ENCODE data around the gene ATG16L2. TPM values are rescaled to one million over a fixed set of nuclear protein-coding genes. Genes with fewer than 3 reads are reported as not detected.
A peak's percentile ranks its signal among the peaks of the same experiment; 100 is the strongest.

ATG16L2 gene
- total RNA-seq, 1 donor from 2014 or later = 24.5 TPM

DNA sequence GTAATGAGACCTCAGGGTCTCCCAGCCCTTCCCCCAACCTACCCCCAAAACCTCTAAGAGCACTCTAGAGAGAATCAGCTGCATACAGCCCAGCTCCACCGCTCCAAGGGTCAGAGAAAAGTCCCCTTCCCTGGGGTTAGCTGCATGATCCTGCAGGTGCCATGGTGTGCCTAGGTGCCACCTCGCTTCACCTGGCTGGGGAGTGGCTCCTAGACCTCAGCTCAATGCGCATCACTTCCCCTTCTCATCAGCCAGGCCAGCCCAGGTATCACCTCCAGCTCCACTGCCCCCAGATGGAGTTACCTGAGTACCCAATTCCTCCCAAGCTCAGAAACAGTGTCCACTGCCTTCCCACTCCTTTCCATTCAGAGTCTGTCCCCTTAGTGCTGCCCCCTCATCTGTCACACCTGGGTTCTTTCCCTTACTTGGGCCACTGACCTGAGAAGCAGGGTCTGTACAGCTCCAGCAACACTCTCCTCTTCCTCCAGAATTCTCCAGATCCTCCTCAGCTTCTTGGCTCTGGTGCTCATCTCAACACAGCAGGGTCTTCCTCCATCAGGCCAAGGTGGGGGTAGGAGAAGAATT lies 21.7 kb upstream of the ATG16L2 start:
- H3K27me3 Mint-ChIP-seq (ENCODE audit: low read depth) = no peaks in the 10 kb centered on the region
- H3K36me3 Mint-ChIP-seq (ENCODE audit: low read depth) = no peaks in the 10 kb centered on the region
- H3K9me3 Mint-ChIP-seq = no peaks in the 10 kb centered on the region
- no peak for DNase-seq (ENCODE audit: low read depth, low spot score)
- H3K27ac Mint-ChIP-seq (ENCODE audit: unreplicated experiment) = no peak overlapping the region
- TF ChIP-seq, protein P1, sequence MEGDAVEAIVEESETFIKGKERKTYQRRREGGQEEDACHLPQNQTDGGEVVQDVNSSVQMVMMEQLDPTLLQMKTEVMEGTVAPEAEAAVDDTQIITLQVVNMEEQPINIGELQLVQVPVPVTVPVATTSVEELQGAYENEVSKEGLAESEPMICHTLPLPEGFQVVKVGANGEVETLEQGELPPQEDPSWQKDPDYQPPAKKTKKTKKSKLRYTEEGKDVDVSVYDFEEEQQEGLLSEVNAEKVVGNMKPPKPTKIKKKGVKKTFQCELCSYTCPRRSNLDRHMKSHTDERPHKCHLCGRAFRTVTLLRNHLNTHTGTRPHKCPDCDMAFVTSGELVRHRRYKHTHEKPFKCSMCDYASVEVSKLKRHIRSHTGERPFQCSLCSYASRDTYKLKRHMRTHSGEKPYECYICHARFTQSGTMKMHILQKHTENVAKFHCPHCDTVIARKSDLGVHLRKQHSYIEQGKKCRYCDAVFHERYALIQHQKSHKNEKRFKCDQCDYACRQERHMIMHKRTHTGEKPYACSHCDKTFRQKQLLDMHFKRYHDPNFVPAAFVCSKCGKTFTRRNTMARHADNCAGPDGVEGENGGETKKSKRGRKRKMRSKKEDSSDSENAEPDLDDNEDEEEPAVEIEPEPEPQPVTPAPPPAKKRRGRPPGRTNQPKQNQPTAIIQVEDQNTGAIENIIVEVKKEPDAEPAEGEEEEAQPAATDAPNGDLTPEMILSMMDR (conservative IDR thresholded peaks at IDR 0.05) = no peak
- no peak overlapping the region for H3K4me3 Mint-ChIP-seq
- peaks cover 25% of the 10 kb centered on the region for H3K4me1 Mint-ChIP-seq

DNA sequence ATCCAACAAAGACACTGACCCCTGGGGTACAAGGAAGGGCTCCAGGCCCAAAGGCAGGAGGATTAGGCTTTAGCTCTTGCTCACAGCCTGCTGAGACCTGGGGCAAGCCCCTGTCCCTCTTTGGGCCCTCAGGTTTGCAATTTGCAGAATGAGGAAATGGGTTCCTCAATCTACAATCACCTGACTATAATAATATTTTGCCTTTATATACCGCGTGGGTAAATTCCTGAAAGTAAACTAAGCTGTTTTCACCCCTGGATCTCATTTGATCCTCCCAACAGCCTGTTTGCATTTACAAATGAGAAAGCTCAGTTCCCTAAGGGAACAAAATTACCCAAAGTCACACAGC lies 21.2 kb upstream of the ATG16L2 start:
- no peak for DNase-seq (ENCODE audit: low read depth, low spot score)
- H3K27me3 Mint-ChIP-seq (ENCODE audit: low read depth) = no peaks in the 10 kb centered on the region
- peaks cover 25% of the 10 kb centered on the region for H3K4me1 Mint-ChIP-seq
- H3K36me3 Mint-ChIP-seq (ENCODE audit: low read depth) = no peaks in the 10 kb centered on the region
- peak overlapping the region; percentile 99 for H3K4me3 Mint-ChIP-seq
- TF ChIP-seq, protein P1 (conservative IDR thresholded peaks at IDR 0.05) = no peak
- no peak overlapping the region for H3K27ac Mint-ChIP-seq (ENCODE audit: unreplicated experiment)
- no peaks in the 10 kb centered on the region for H3K9me3 Mint-ChIP-seq

DNA sequence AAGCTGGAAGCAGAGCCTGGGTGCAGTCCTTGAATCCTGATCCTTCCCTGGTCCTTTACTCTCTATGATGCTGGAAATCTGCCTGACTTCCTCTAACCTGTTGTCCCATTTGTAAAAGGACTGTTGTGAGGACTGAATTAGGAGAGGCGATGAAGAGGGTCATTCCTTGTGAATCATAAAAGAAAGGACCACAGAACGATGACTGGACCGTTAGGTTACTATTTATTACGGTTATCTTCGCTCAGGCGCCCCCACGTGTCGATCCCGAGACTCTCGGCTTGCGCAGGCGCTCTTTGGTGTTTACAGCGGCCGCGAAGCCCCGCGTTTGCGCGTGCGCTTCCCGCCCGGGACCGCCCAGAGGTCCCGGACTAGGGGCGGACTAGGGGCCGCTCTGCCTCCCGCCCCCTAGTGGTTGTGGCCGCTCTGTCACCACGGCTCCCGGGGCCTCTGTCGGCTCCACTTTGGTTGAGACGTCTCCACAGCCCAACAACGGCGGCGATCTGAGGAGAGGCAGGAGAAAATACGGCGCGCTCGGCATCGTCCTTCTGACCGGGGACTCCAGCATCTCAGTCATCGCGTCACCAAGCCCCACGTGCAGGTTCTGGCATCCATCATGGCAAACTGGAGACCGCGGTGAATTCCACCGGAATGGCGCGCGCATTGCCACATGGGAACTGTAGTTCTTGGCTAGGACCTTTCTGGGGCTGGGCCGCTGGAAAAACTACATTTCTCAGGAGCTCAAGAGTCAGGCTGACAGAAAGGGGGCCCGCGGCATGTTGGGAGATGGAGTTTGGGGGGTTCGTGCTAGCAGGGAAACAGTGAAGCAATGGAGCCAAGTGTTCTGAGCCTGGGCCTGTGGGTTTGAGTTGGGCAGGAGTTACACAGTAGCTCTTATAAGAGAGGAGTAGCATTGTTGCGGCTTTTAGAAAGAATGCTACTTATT lies 20.5 kb upstream of the ATG16L2 start, which contains the start of gene STARD10:
Gene STARD10 (minus strand): TSS at position 623 of the 943 bp plus-strand sequence. CDS start 12,866 bp downstream, outside the sequence.
- no peaks in the 10 kb centered on the region for H3K27me3 Mint-ChIP-seq (ENCODE audit: low read depth)
- peaks cover 25% of the 10 kb centered on the region for H3K4me1 Mint-ChIP-seq
- peak; percentile 94 for DNase-seq (ENCODE audit: low read depth, low spot score)

DNA sequence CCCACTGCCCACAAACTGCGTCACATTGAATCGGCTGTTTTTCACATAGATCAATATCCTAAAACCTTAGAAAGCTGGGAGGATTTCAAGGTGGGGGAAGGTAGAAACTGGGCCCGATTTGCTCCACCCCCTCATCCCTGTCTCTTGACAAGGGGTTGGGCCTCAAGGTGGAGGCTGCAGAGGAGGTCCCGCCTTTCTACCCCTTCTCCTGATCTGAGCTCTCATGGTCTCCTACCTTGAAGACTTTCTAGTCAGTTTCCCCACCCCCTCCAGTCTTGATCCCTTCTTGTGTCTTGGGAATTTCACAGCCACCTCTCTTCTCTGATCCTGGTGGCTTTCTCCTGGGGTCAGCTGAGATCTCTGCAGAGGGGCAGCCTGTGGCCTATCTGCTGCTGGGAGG lies 15.8 kb upstream of the ATG16L2 start:
- H3K36me3 Mint-ChIP-seq (ENCODE audit: low read depth) = no peaks in the 10 kb centered on the region
- no peak overlapping the region for H3K27ac Mint-ChIP-seq (ENCODE audit: unreplicated experiment)
- H3K27me3 Mint-ChIP-seq (ENCODE audit: low read depth) = no peaks in the 10 kb centered on the region
- no peaks in the 10 kb centered on the region for H3K9me3 Mint-ChIP-seq
- peaks cover 15% of the 10 kb centered on the region for H3K4me1 Mint-ChIP-seq
- TF ChIP-seq, protein P1 (conservative IDR thresholded peaks at IDR 0.05) = no peak
- no peak for DNase-seq (ENCODE audit: low read depth, low spot score)
- H3K4me3 Mint-ChIP-seq = peak overlapping the region; percentile 3

More for the DNA sequence above, 20.5 kb upstream of the ATG16L2 start, which contains the start of gene STARD10:
- no peaks in the 10 kb centered on the region for H3K9me3 Mint-ChIP-seq
- peak within 1 kb of the TSS; percentile 99 for H3K4me3 Mint-ChIP-seq
- H3K27ac Mint-ChIP-seq (ENCODE audit: unreplicated experiment) = peak within 1 kb of the TSS; percentile 99
- no peaks in the 10 kb centered on the region for H3K36me3 Mint-ChIP-seq (ENCODE audit: low read depth)
- TF ChIP-seq, protein P1 (conservative IDR thresholded peaks at IDR 0.05) = peak; percentile 100

DNA sequence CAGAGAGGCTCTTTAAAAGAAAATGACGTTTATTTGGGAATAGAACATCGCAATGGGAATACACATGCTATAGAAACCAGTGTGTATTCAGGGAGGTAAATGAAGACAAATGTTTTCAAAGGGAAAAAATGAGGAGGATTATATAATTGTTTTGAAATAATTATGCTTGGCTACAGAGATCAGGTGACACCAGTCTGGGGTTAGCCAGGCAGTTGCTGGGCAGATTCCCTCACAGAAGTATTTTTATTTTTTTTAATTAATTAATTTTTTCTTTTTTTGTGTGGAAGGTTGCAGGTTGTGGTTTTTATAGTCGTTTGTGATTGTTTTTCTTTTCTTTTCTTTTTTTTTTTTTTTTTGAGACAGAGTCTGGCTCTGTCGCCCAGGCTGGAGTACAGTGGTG lies 14.8 kb upstream of the ATG16L2 start:
- Mint-ChIP-seq H3K27me3 (ENCODE audit: low read depth) (no peaks in the 10 kb centered on the region), H3K9me3 (no peaks in the 10 kb centered on the region), H3K36me3 (ENCODE audit: low read depth) (no peaks in the 10 kb centered on the region), H3K4me3 (no peak overlapping the region), H3K27ac (ENCODE audit: unreplicated experiment) (no peak overlapping the region), H3K4me1 (peaks cover 5% of the 10 kb centered on the region)
- no peak for DNase-seq (ENCODE audit: low read depth, low spot score)
- TF ChIP-seq, protein P1 (conservative IDR thresholded peaks at IDR 0.05) = no peak

Measured in neural crest cell (in vitro differentiated cells).